ENCODE results near the gene SRRM3. TPM values are rescaled to one million over a fixed set of nuclear protein-coding genes. Genes with fewer than 3 reads are reported as not detected.
"Not testable (repeated sequence)": the region's sequence is repeated elsewhere in the genome, so short reads cannot be mapped to it uniquely, and the experiment has no call there.

SRRM3 gene
- total RNA-seq, 1 experiment from 2014 or later: 1.7 TPM

- ChIA-PET POLR2A (no interaction called here), CTCF (no interaction called here)
- no peaks in the 10 kb centered on the region for H3K36me3 ChIP-seq (ENCODE audit: control insufficient read depth, insufficient read depth, low read length)
- H3K4me1 ChIP-seq: no peaks in the 10 kb centered on the region
- no peak for DNase-seq
- Mint-ChIP-seq H3K9me3 (ENCODE audit: unreplicated experiment) (no peaks in the 10 kb centered on the region), H3K27me3 (ENCODE audit: insufficient read depth, unreplicated experiment) (no peaks in the 10 kb centered on the region), H3K4me1 (ENCODE audit: low read depth, unreplicated experiment) (peaks cover 6% of the 10 kb centered on the region), H3K36me3 (ENCODE audit: insufficient read depth, unreplicated experiment) (no peaks in the 10 kb centered on the region), H3K27ac (ENCODE audit: unreplicated experiment) (no peak overlapping the region), H3K4me3 (ENCODE audit: unreplicated experiment) (no peak overlapping the region)
- BruUV-seq (replicated peaks): no TSS peak
- TF ChIP-seq CTCF (IDR thresholded peaks at IDR 0.05; ENCODE audit: insufficient read depth in 1 of 2, low read depth in 1 of 2, low read length in 1 of 2, severe bottlenecking in 1 of 2, unreplicated experiment in 1 of 2): no peak
- no peak overlapping the region for H3K4me3 ChIP-seq (ENCODE audit: low read depth, low read length)
- H3K27me3 ChIP-seq (replicated peaks; ENCODE audit: control insufficient read depth, insufficient read depth, low read length): no peaks in the 10 kb centered on the region
- no peaks in the 10 kb centered on the region for H3K9me3 ChIP-seq
- intact Hi-C loops (cut with micrococcal nuclease; ENCODE audit: unreplicated experiment): no loop called here
Observed at GRCh38 chr7:76173566-76174205, 28.0 kb upstream of the SRRM3 start.

- H3K36me3 Mint-ChIP-seq (ENCODE audit: insufficient read depth, unreplicated experiment); H3K36me3 ChIP-seq (ENCODE audit: control insufficient read depth, insufficient read depth, low read length); DNase-seq; H3K27me3 ChIP-seq (replicated peaks; ENCODE audit: control insufficient read depth, insufficient read depth, low read length); POLR2A ChIA-PET; H3K4me3 Mint-ChIP-seq (ENCODE audit: unreplicated experiment); BruUV-seq (replicated peaks); intact Hi-C loops (cut with micrococcal nuclease; ENCODE audit: unreplicated experiment); H3K27me3 Mint-ChIP-seq (ENCODE audit: insufficient read depth, unreplicated experiment); H3K4me3 ChIP-seq (ENCODE audit: low read depth, low read length); H3K9me3 Mint-ChIP-seq (ENCODE audit: unreplicated experiment); H3K4me1 Mint-ChIP-seq (ENCODE audit: low read depth, unreplicated experiment); H3K4me1 ChIP-seq; H3K9me3 ChIP-seq; H3K27ac Mint-ChIP-seq (ENCODE audit: unreplicated experiment): not testable (repeated sequence)
- CTCF ChIA-PET: interaction anchor here (0.6 to 2.9 kb wide), 3 partner anchors 86 to 137 kb away, joined by 3 to 24 read pairs (median 18); no protein-coding TSS in a partner anchor
Observed at GRCh38 chr7:76176951-76177350, 24.7 kb upstream of the SRRM3 start.

GRCh38 chr7:76179686-76180085, 22.0 kb upstream of the SRRM3 start:
- no peaks in the 10 kb centered on the region for H3K4me1 ChIP-seq
- Mint-ChIP-seq H3K27ac (ENCODE audit: unreplicated experiment) (no peak overlapping the region), H3K4me3 (ENCODE audit: unreplicated experiment) (no peak overlapping the region), H3K27me3 (ENCODE audit: insufficient read depth, unreplicated experiment) (peaks cover 5% of the 10 kb centered on the region), H3K9me3 (ENCODE audit: unreplicated experiment) (no peaks in the 10 kb centered on the region), H3K4me1 (ENCODE audit: low read depth, unreplicated experiment) (peaks cover 6% of the 10 kb centered on the region), H3K36me3 (ENCODE audit: insufficient read depth, unreplicated experiment) (no peaks in the 10 kb centered on the region)
- no peak for TF ChIP-seq CTCF (IDR thresholded peaks at IDR 0.05; ENCODE audit: insufficient read depth in 1 of 2, low read depth in 1 of 2, low read length in 1 of 2, severe bottlenecking in 1 of 2, unreplicated experiment in 1 of 2)
- DNase-seq: no peak
- no peaks in the 10 kb centered on the region for H3K27me3 ChIP-seq (replicated peaks; ENCODE audit: control insufficient read depth, insufficient read depth, low read length)
- no peak overlapping the region for H3K4me3 ChIP-seq (ENCODE audit: low read depth, low read length)
- ChIA-PET CTCF (interaction anchor here (0.6 to 2.9 kb wide), 2 partner anchors 83 to 115 kb away, joined by 3 to 24 read pairs; no protein-coding TSS in a partner anchor), POLR2A (no interaction called here)
- H3K9me3 ChIP-seq: no peaks in the 10 kb centered on the region
- BruUV-seq (replicated peaks): no TSS peak
- no peaks in the 10 kb centered on the region for H3K36me3 ChIP-seq (ENCODE audit: control insufficient read depth, insufficient read depth, low read length)
- intact Hi-C loops (cut with micrococcal nuclease; ENCODE audit: unreplicated experiment): no loop called here

All from Caco-2 (cell line).